Spleen (tissue), 11 donors: Measurements from ENCODE around the gene DAZAP1. TPM values are rescaled to one million over a fixed set of nuclear protein-coding genes. Genes with fewer than 3 reads are reported as not detected.

ENCODE experiments used
- DNase-seq: peaks from one replicate; pipeline ENCODE4 v3.0.0-alpha.2; 2020
- H3K27ac ChIP-seq, 8 donors: fragments of 200-600 bp; sonication (generic) in 7 of 8; 1 replicate in 4 of 8; 2 replicates in 4 of 8; pipeline versions ENCODE4 v1.5.0 to v1.8.0; 2016 to 2021; ENCODE audit warnings: inconsistent platforms in 4 of 8, mild to moderate bottlenecking in 4 of 8, moderate library complexity in 1 of 8
- H3K27me3 ChIP-seq, 7 donors: fragments of 200-600 bp; sonication (generic) in 6 of 7; replicated peaks in 1 of 7; 1 replicate in 4 of 7; 2 replicates in 3 of 7; pipeline versions ENCODE4 v1.5.0 to v1.8.0; 2016 to 2021; ENCODE audit warnings: inconsistent platforms in 3 of 7, mild to moderate bottlenecking in 1 of 7
- H3K36me3 ChIP-seq, 6 donors: fragments of 200-600 bp; sonication (generic) in 5 of 6; 1 replicate in 4 of 6; 2 replicates in 2 of 6; pipeline versions ENCODE4 v1.5.0 to v1.8.0; 2016 to 2021; ENCODE audit warnings: inconsistent platforms in 2 of 6
- H3K4me1 ChIP-seq, 6 donors: fragments of 200-600 bp; sonication (generic) in 5 of 6; 1 replicate in 3 of 6; 2 replicates in 3 of 6; pipeline versions ENCODE4 v1.5.0 to v1.8.0; 2016 to 2021; ENCODE audit warnings: inconsistent platforms in 3 of 6
- H3K4me3 ChIP-seq, 8 donors: fragments of 200-600 bp; sonication (generic) in 7 of 8; 1 replicate in 4 of 8; 2 replicates in 4 of 8; pipeline versions ENCODE4 v1.5.0 to v1.8.0; 2016 to 2021; ENCODE audit warnings: inconsistent platforms in 4 of 8, mild to moderate bottlenecking in 4 of 8, moderate library complexity in 2 of 8
- H3K9me3 ChIP-seq, 8 donors: fragments of 200-600 bp; sonication (generic) in 7 of 8; 1 replicate in 4 of 8; 2 replicates in 4 of 8; pipeline versions ENCODE4 v1.5.0 to v1.8.0; 2016 to 2021; ENCODE audit warnings: inconsistent platforms in 4 of 8
- POLR2A ChIP-seq, 3 donors: fragments of 450-650 bp; IDR thresholded peaks; one replicate each; pipeline ENCODE4 v1.5.1; 2017; ENCODE audit warnings: antibody characterized with exemption in 3 of 3, mild to moderate bottlenecking in 1 of 3
- POLR2AphosphoS5 ChIP-seq, 3 donors: sonication (generic); formaldehyde crosslinking; IDR thresholded peaks; one replicate each; pipeline ENCODE4 v1.5.1; 2017; ENCODE audit warnings: antibody characterized with exemption in 3 of 3
- WGBS, 5 donors: extraction: QIAGEN DNeasy Blood & Tissue Kit in 3 of 5; methylation state at CpG; one replicate each; pipeline versions ENCODE4 v1.1.5 to v1.1.7; 2013 to 2018; 5-methylcytosine and 5-hydroxymethylcytosine counted together
- intact Hi-C: fragments of 100-400 bp; cut with DNase I; formaldehyde crosslinking; loops from one replicate; pipeline ENCODE4 v1.15.0; 2023; ENCODE audit warnings: low total_unique reads
- polyA plus RNA-seq, 3 donors: library from polyadenylated mRNA; stranded (reverse); fragments of 200-250 nt; gene quantifications; one replicate each; pipeline ENCODE4 v1.2.1, GENCODE V29; 2013
- total RNA-seq, 7 donors: library from RNA; depleted of rRNA in 3 of 7; stranded (reverse); fragments of >200 nt in 3 of 7; fragmentation: NEBNext Ultra II Directional in 4 of 7; extraction: Animal tissue kit (Norgen Biotek cat#: 25700) in 4 of 7; gene quantifications; one replicate each; pipeline versions ENCODE4 v1.1.0 to v1.2.1, GENCODE V29; 2016 to 2021
- TF ChIP-seq, protein P1 (sequence below), 11 experiments: fragments of 200-600 bp in 7 of 11; fragments of 450-650 bp in 4 of 11; sonication (generic) in 4 of 11; IDR thresholded peaks in 8 of 11; conservative IDR thresholded peaks in 3 of 11; 1 replicate in 7 of 11; 2 replicates in 4 of 11; pipeline versions ENCODE4 v1.4.0 to v1.8.0; 2016 to 2021; ENCODE audit warnings: antibody characterized with exemption in 11 of 11, inconsistent platforms in 4 of 11, mild to moderate bottlenecking in 1 of 11
- donor health status: healthy with polysubstance abuse.
- donor health status: DM: no; HTN: no; CAD: no; lungs with moderate emphysema.
- donor health status: DM: no; HTN: no; CAD: no.
- donor health status: Bipolar disorder and iron deficiency.
- donor health status: healthy.
- donor health status: DM: no; HTN: no; CAD: no.
- donor health status: DM: yes; HTN: yes; CAD: no.

The DAZAP1 gene
- total and polyA plus RNA-seq, 10 donors, result 43.8 to 137 (median 99.6) TPM

DNA sequence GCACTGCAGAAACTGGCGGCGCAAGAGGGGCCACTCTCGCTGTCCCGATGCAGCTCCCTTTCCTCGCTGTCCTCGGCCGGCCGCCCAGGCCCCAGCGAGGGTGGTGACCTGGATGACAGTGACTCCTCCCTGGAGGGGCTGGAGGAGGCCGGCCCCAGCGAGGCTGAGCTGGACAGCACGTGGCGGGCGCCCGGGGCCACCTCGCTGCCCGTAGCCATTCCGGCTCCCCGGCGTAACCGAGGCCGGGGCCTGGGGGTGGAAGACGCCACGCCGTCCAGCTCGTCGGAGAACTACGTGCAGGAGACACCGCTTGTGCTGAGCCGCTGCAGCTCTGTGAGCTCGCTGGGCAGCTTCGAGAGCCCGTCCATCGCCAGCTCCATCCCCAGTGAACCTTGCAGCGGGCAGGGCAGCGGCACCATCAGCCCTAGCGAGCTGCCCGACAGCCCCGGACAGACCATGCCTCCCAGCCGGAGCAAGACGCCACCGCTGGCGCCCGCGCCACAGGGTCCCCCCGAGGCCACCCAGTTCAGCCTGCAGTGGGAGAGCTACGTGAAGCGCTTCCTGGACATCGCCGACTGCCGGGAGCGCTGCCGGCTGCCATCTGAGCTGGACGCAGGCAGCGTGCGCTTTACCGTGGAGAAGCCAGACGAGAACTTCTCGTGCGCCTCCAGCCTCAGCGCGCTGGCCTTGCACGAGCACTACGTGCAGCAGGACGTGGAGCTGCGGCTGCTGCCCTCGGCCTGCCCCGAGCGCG lies 59.3 kb downstream of the DAZAP1 start:
- TF ChIP-seq, protein P1, sequence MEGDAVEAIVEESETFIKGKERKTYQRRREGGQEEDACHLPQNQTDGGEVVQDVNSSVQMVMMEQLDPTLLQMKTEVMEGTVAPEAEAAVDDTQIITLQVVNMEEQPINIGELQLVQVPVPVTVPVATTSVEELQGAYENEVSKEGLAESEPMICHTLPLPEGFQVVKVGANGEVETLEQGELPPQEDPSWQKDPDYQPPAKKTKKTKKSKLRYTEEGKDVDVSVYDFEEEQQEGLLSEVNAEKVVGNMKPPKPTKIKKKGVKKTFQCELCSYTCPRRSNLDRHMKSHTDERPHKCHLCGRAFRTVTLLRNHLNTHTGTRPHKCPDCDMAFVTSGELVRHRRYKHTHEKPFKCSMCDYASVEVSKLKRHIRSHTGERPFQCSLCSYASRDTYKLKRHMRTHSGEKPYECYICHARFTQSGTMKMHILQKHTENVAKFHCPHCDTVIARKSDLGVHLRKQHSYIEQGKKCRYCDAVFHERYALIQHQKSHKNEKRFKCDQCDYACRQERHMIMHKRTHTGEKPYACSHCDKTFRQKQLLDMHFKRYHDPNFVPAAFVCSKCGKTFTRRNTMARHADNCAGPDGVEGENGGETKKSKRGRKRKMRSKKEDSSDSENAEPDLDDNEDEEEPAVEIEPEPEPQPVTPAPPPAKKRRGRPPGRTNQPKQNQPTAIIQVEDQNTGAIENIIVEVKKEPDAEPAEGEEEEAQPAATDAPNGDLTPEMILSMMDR (IDR thresholded peaks at IDR 0.05 in 8 of 11, conservative IDR thresholded peaks at IDR 0.05 in 3 of 11), result no peak
- TF ChIP-seq POLR2A (IDR thresholded peaks at IDR 0.05) (no peak), POLR2AphosphoS5 (IDR thresholded peaks at IDR 0.05) (no peak)
- peaks cover 21 to 74% (median 70%) of the 10 kb centered on the region in 7 donors for H3K27me3 ChIP-seq
- DNase-seq, result no peak
- peaks cover 48 to 67% (median 63%) of the 10 kb centered on the region in 6 donors for H3K4me1 ChIP-seq
- peak overlapping the region in 1 of 8 donors; percentile 72 for H3K4me3 ChIP-seq
- WGBS, 5 donors, result 13 to 34% (median 27%) methylated on average over 18 to 70 of the region's 70 CpGs
- no peak overlapping the region for H3K27ac ChIP-seq
- H3K36me3 ChIP-seq, result peaks cover 0 to 16% (median 0%) of the 10 kb centered on the region in 6 donors
- intact Hi-C loops, result no loop called here
- H3K9me3 ChIP-seq, result no peaks in the 10 kb centered on the region

GRCh38 chr19:1467215-1467489 lies 59.8 kb downstream of the DAZAP1 start:
- Histone ChIP-seq H3K27me3 (peaks cover 21 to 79% (median 75%) of the 10 kb centered on the region in 7 donors), H3K9me3 (no peaks in the 10 kb centered on the region), H3K4me3 (peak overlapping the region in 3 of 8 donors; percentile 4 to 72 (median 50)), H3K4me1 (peaks cover 50 to 72% (median 68%) of the 10 kb centered on the region in 6 donors), H3K36me3 (peaks cover 0 to 12% (median 0%) of the 10 kb centered on the region in 6 donors), H3K27ac (no peak overlapping the region)
- intact Hi-C loops, result no loop called here
- no peak for DNase-seq
- 0 to 6% (median 4%) methylated on average over 3 to 36 of the region's 36 CpGs for WGBS, 5 donors
- TF ChIP-seq POLR2AphosphoS5 (IDR thresholded peaks at IDR 0.05) (no peak), POLR2A (IDR thresholded peaks at IDR 0.05) (no peak)
- TF ChIP-seq, protein P1 (IDR thresholded peaks at IDR 0.05 in 8 of 11, conservative IDR thresholded peaks at IDR 0.05 in 3 of 11), result no peak

DNA sequence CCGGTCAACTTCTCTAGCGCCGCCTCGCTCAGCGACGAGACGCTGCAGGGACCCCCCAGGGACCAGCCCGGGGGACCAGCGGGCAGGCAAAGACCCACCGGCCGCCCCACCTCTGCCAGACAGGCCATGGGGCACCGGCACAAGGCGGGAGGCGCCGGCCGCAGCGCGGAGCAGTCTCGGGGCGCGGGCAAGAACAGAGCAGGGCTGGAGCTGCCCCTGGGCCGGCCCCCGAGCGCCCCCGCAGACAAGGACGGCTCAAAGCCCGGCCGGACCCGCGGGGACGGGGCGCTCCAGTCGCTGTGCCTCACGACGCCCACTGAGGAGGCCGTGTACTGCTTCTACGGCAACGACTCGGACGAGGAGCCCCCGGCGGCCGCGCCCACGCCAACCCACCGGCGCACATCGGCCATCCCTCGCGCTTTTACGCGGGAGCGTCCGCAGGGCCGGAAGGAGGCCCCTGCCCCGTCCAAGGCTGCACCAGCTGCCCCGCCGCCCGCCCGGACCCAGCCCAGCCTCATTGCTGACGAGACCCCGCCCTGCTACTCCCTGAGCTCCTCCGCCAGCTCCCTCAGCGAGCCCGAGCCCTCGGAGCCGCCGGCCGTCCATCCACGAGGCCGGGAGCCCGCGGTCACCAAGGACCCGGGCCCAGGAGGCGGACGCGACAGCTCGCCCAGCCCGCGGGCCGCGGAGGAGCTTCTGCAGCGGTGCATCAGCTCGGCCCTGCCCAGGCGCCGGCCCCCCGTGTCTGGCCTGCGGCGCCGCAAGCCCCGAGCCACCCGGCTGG lies 60.3 kb downstream of the DAZAP1 start:
- H3K36me3 ChIP-seq, result peaks cover 0 to 12% (median 0%) of the 10 kb centered on the region in 6 donors
- TF ChIP-seq POLR2AphosphoS5 (IDR thresholded peaks at IDR 0.05) (no peak), POLR2A (IDR thresholded peaks at IDR 0.05) (no peak)
- TF ChIP-seq, protein P1 (IDR thresholded peaks at IDR 0.05 in 8 of 11, conservative IDR thresholded peaks at IDR 0.05 in 3 of 11), result no peak
- H3K4me1 ChIP-seq, result peaks cover 50 to 77% (median 70%) of the 10 kb centered on the region in 6 donors
- no peak overlapping the region for H3K27ac ChIP-seq
- no peaks in the 10 kb centered on the region for H3K9me3 ChIP-seq
- 0 to 4% (median 3%) methylated on average over 6 to 92 of the region's 92 CpGs for WGBS, 5 donors
- H3K27me3 ChIP-seq, result peaks cover 21 to 85% (median 80%) of the 10 kb centered on the region in 7 donors
- peak overlapping the region in 4 of 8 donors; percentile 4 to 72 (median 46) for H3K4me3 ChIP-seq
- peak; percentile 67 for DNase-seq
- intact Hi-C loops, result no loop called here
